WTC11 (cell line): ENCODE measurements around the gene SLC2A10. TPM values are rescaled to one million over a fixed set of nuclear protein-coding genes. Genes with fewer than 3 reads are reported as not detected.

ENCODE experiments used
- ATAC-seq: fragments of 200-7000 bp; cut with Tn5 transposase; 2 replicates; pipeline ENCODE4 v1.10.0; 2021; ENCODE audit warnings: mild to moderate bottlenecking, moderate library complexity
- Bru-seq: library from RNA; stranded (reverse); fragments of 400-500 nt; gene quantifications from one replicate; lab custom pipeline; 2021; lab: Mats Ljungman, UMichigan
- CTCF ChIA-PET: fragments of 300-600 bp; sonication (Branson Sonifier 250); formaldehyde crosslinking; loops from one replicate; lab custom pipeline; 2021; ENCODE audit warnings: antibody characterized with exemption; lab: Charles Lee
- POLR2A ChIA-PET: fragments of 350-600 bp; sonication (Branson Sonifier 250); formaldehyde crosslinking; loops from one replicate; lab custom pipeline; 2021; ENCODE audit warnings: antibody characterized with exemption; lab: Charles Lee
- DNase-seq: peaks from one replicate; pipeline ENCODE4 v3.0.0; 2021; ENCODE audit warnings: low spot score
- H3K27ac Mint-ChIP-seq: 2 replicates; pipeline ENCODE4 v1.8.0; 2021; ENCODE audit warnings: mixed read lengths
- H3K27me3 Mint-ChIP-seq: 2 replicates; pipeline ENCODE4 v1.8.0; 2021; ENCODE audit warnings: low read depth, mild to moderate bottlenecking, moderate library complexity, mixed read lengths
- H3K36me3 Mint-ChIP-seq: 2 replicates; pipeline ENCODE4 v1.8.0; 2021; ENCODE audit warnings: mixed read lengths
- H3K4me1 Mint-ChIP-seq: 2 replicates; pipeline ENCODE4 v1.8.0; 2022; ENCODE audit warnings: mixed read lengths
- H3K4me3 Mint-ChIP-seq: 2 replicates; pipeline ENCODE4 v1.8.0; 2021; ENCODE audit warnings: mild to moderate bottlenecking, moderate library complexity, mixed read lengths
- H3K9me3 Mint-ChIP-seq: 2 replicates; pipeline ENCODE4 v1.8.0; 2021; ENCODE audit warnings: mixed read lengths
- CBFB ChIP-seq: sonication (generic); formaldehyde crosslinking; IDR thresholded peaks from 2 replicates; pipeline ENCODE4 v1.8.1; 2022; ENCODE audit warnings: mild to moderate bottlenecking, low read depth, missing genetic modification reagents
- ELF4 ChIP-seq: sonication (generic); formaldehyde crosslinking; IDR thresholded peaks from 2 replicates; pipeline ENCODE4 v1.8.1; 2022; ENCODE audit warnings: low read depth, mild to moderate bottlenecking, moderate library complexity, missing genetic modification reagents
- ETV6 ChIP-seq: sonication (generic); formaldehyde crosslinking; IDR thresholded peaks from 2 replicates; pipeline ENCODE4 v1.8.1; 2022; ENCODE audit warnings: mild to moderate bottlenecking, missing genetic modification reagents
- FOXK1 ChIP-seq: sonication (generic); formaldehyde crosslinking; IDR thresholded peaks from 2 replicates; pipeline ENCODE4 v1.8.0; 2022; ENCODE audit warnings: mild to moderate bottlenecking, moderate library complexity, missing genetic modification reagents
- FOXP1 ChIP-seq: sonication (generic); formaldehyde crosslinking; IDR thresholded peaks from 2 replicates; pipeline ENCODE4 v1.8.0; 2022; ENCODE audit warnings: missing genetic modification reagents, mild to moderate bottlenecking, moderate library complexity, borderline replicate concordance
- GABPB1 ChIP-seq: sonication (generic); formaldehyde crosslinking; IDR thresholded peaks from 2 replicates; pipeline ENCODE4 v1.8.1; 2023; ENCODE audit warnings: mild to moderate bottlenecking, missing genetic modification reagents
- GTF2I ChIP-seq: fragments of 250-450 bp; sonication (Bioruptor Pico); conservative IDR thresholded peaks from 2 replicates; pipeline ENCODE4 v1.4.0; 2021; ENCODE audit warnings: mild to moderate bottlenecking
- JAZF1 ChIP-seq: fragments of 250-450 bp; sonication (Bioruptor Pico); IDR thresholded peaks from 2 replicates; pipeline ENCODE4 v1.9.0; 2021; ENCODE audit warnings: moderate library complexity, mild to moderate bottlenecking, inconsistent platforms
- JUN ChIP-seq: sonication (generic); formaldehyde crosslinking; IDR thresholded peaks from 2 replicates; pipeline ENCODE4 v1.8.0; 2023; ENCODE audit warnings: mild to moderate bottlenecking, missing genetic modification reagents
- MYBL2 ChIP-seq: sonication (generic); formaldehyde crosslinking; IDR thresholded peaks from 2 replicates; pipeline ENCODE4 v1.8.1; 2023; ENCODE audit warnings: mild to moderate bottlenecking, moderate library complexity, missing genetic modification reagents
- NFYB ChIP-seq: sonication (generic); formaldehyde crosslinking; conservative IDR thresholded peaks from 2 replicates; pipeline ENCODE4 v1.8.0; 2022; ENCODE audit warnings: low read depth, missing genetic modification reagents
- RELA ChIP-seq: sonication (generic); formaldehyde crosslinking; IDR thresholded peaks from 2 replicates; pipeline ENCODE4 v1.8.1; 2022; ENCODE audit warnings: missing genetic modification reagents, mild to moderate bottlenecking, borderline replicate concordance
- SOX15 ChIP-seq: fragments of 250-450 bp; sonication (Bioruptor Pico); IDR thresholded peaks from 2 replicates; pipeline ENCODE4 v1.9.0; 2021; ENCODE audit warnings: mild to moderate bottlenecking
- SP1 ChIP-seq: sonication (generic); formaldehyde crosslinking; conservative IDR thresholded peaks from 2 replicates; pipeline ENCODE4 v1.8.1; 2022; ENCODE audit warnings: missing genetic modification reagents
- TP53 ChIP-seq: sonication (generic); formaldehyde crosslinking; IDR thresholded peaks from 2 replicates; pipeline ENCODE4 v1.8.1; 2023; ENCODE audit warnings: mild to moderate bottlenecking, missing genetic modification reagents
- ZNF121 ChIP-seq: sonication (generic); formaldehyde crosslinking; IDR thresholded peaks from 2 replicates; pipeline ENCODE4 v1.8.0; 2023; ENCODE audit warnings: missing genetic modification reagents
- ZNF416 ChIP-seq: fragments of 250-450 bp; sonication (Bioruptor Pico); IDR thresholded peaks from 2 replicates; pipeline ENCODE4 v1.9.0; 2021; ENCODE audit warnings: mild to moderate bottlenecking, inconsistent platforms
- long read RNA-seq, 3 experiments: library from RNA in 1 of 3; library from capped mRNA in 1 of 3; library from polyadenylated mRNA in 1 of 3; unstranded in 2 of 3; stranded (forward) in 1 of 3; transcript quantifications; one replicate each; pipeline ENCODE4 v2.0.0, GENCODE V29; 2021
- total RNA-seq: library from RNA; stranded (reverse); gene quantifications from 3 replicates; pipeline ENCODE4 v1.2.3, GENCODE V29; 2021
- TF ChIP-seq, protein P1 (sequence below): sonication (generic); formaldehyde crosslinking; IDR thresholded peaks from 2 replicates; pipeline ENCODE4 v1.8.1; 2023; ENCODE audit warnings: mild to moderate bottlenecking, moderate library complexity, missing genetic modification reagents
- TF ChIP-seq, protein P2 (sequence below): sonication (generic); formaldehyde crosslinking; IDR thresholded peaks from 2 replicates; pipeline ENCODE4 v1.8.0; 2023; ENCODE audit warnings: missing genetic modification reagents, mild to moderate bottlenecking, borderline replicate concordance
- TF ChIP-seq, protein P3 (sequence below): sonication (generic); formaldehyde crosslinking; IDR thresholded peaks from 2 replicates; pipeline ENCODE4 v1.8.1; 2022; ENCODE audit warnings: mild to moderate bottlenecking, moderate library complexity, missing genetic modification reagents
- TF ChIP-seq, protein P4 (sequence below): fragments of 250-450 bp; sonication (Bioruptor Pico); IDR thresholded peaks from 2 replicates; pipeline ENCODE4 v1.9.0; 2021; ENCODE audit warnings: moderate library complexity, mild to moderate bottlenecking, inconsistent platforms, borderline replicate concordance
- TF ChIP-seq, protein P5 (sequence below): sonication (generic); formaldehyde crosslinking; IDR thresholded peaks from 2 replicates; pipeline ENCODE4 v1.8.1; 2023; ENCODE audit warnings: mild to moderate bottlenecking, missing genetic modification reagents
- TF ChIP-seq, protein P6 (sequence below): sonication (generic); formaldehyde crosslinking; IDR thresholded peaks from 2 replicates; pipeline ENCODE4 v1.8.0; 2022; ENCODE audit warnings: mild to moderate bottlenecking, missing genetic modification reagents
- TF ChIP-seq, protein P7 (sequence below): sonication (generic); formaldehyde crosslinking; IDR thresholded peaks from 2 replicates; pipeline ENCODE4 v1.8.1; 2022; ENCODE audit warnings: low read depth, mild to moderate bottlenecking, moderate library complexity, missing genetic modification reagents, borderline replicate concordance

The SLC2A10 gene
- total RNA-seq, result 8.0 to 12.0 TPM (median 10.8 TPM) in 3 replicates
- Bru-seq, nascent RNA, result percentile 67 among the genes with signal in this experiment
- long read RNA-seq, experiment 1, full-length matches to known transcripts, result 38 of 57 reads
- long read RNA-seq, experiment 1, partial matches to known transcripts, result 7 of 57 reads
- long read RNA-seq, experiment 1, other reads (novel, unspliced or antisense), result 12 of 57 reads
- long read RNA-seq, experiment 2, full-length matches to known transcripts, result 1 of 9 reads
- long read RNA-seq, experiment 2, partial matches to known transcripts, result 0 of 9 reads
- long read RNA-seq, experiment 2, other reads (novel, unspliced or antisense), result 8 of 9 reads
- long read RNA-seq, experiment 3, result 0 reads

DNA sequence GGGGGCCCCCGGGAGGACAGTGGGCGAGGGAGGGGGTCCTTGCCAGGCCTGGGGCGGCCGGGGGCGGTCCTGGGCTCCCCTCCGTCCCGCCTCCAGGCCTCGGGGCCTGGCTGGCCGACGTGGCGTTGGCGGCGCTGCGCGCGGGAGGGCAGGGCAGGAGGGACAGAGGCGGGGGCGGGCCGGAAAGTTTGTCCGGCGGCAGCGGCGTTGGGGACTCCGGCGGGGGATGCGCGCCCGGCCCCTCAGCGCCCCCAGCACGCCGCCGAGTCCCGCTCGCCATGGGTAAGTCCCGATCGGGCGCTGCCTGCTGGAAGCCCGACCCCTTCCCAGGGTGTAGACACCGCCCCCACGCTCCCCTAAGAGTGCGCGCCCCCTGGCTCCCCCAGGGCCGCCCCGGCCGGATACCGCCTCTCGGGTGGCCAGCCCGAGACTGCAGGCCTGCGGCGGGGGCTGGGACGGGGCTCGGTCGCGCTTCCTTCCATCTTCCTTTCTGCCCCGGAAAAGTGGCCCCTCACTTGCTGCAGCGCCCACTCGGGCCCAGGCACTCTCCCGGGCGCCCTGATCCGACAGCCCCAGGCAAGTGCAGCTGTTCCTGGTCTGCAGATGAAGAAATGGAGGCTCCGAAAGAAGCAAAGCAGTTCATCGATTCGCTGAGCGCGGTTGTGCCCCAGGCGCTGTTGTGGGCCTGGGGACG, at the start of gene SLC2A10:
TSS of gene SLC2A10 (plus strand) at position 191 of the 694 bp plus-strand sequence. CDS start at position 279, 88 bp downstream.
- Mint-ChIP-seq H3K27ac (peak within 1 kb of the TSS; percentile 66), H3K4me1 (peaks cover 33% of the 10 kb centered on the region), H3K36me3 (peaks cover 14% of the 10 kb centered on the region), H3K9me3 (peaks cover 27% of the 10 kb centered on the region), H3K4me3 (peak within 1 kb of the TSS; percentile 82), H3K27me3 (peaks cover 8% of the 10 kb centered on the region)
- ATAC-seq (peak; percentile 72), DNase-seq (peak; percentile 66)
- TF ChIP-seq ZNF121 (CRISPR knock-in tag) (no peak), MYBL2 (CRISPR knock-in tag) (peak; percentile 75; the same call in 1 of the 2 replicates), FOXP1 (CRISPR knock-in tag) (peak; percentile 74; the same call in 1 of the 2 replicates), RELA (0 out of 2 replicates have a peak, but pooled peaks have one; percentile 46), GABPB1 (CRISPR knock-in tag) (peak; percentile 16; the same call in 1 of the 2 replicates), SOX15 (CRISPR knock-in tag) (no peak), ELF4 (CRISPR knock-in tag) (no peak), GTF2I (no peak), ETV6 (CRISPR knock-in tag) (peak; percentile 70), SP1 (CRISPR knock-in tag) (peak; percentile 46; the same call in 1 of the 2 replicates), CBFB (0 out of 2 replicates have a peak, but pooled peaks have one; percentile 56), FOXK1 (no peak; the same call in 1 of the 2 replicates), ZNF416 (no peak), TP53 (CRISPR knock-in tag) (peak; percentile 52; the same call in 1 of the 2 replicates), JUN (CRISPR knock-in tag) (0 out of 2 replicates have a peak, but pooled peaks have one; percentile 38), JAZF1 (no peak), NFYB (CRISPR knock-in tag) (0 out of 2 replicates have a peak, but pooled peaks have one; percentile 10)
- TF ChIP-seq, protein P1, sequence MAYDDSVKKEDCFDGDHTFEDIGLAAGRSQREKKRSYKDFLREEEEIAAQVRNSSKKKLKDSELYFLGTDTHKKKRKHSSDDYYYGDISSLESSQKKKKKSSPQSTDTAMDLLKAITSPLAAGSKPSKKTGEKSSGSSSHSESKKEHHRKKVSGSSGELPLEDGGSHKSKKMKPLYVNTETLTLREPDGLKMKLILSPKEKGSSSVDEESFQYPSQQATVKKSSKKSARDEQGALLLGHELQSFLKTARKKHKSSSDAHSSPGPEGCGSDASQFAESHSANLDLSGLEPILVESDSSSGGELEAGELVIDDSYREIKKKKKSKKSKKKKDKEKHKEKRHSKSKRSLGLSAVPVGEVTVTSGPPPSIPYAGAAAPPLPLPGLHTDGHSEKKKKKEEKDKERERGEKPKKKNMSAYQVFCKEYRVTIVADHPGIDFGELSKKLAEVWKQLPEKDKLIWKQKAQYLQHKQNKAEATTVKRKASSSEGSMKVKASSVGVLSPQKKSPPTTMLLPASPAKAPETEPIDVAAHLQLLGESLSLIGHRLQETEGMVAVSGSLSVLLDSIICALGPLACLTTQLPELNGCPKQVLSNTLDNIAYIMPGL (CRISPR knock-in tag), result peak; percentile 53; the same call in 1 of the 2 replicates
- TF ChIP-seq, protein P2, sequence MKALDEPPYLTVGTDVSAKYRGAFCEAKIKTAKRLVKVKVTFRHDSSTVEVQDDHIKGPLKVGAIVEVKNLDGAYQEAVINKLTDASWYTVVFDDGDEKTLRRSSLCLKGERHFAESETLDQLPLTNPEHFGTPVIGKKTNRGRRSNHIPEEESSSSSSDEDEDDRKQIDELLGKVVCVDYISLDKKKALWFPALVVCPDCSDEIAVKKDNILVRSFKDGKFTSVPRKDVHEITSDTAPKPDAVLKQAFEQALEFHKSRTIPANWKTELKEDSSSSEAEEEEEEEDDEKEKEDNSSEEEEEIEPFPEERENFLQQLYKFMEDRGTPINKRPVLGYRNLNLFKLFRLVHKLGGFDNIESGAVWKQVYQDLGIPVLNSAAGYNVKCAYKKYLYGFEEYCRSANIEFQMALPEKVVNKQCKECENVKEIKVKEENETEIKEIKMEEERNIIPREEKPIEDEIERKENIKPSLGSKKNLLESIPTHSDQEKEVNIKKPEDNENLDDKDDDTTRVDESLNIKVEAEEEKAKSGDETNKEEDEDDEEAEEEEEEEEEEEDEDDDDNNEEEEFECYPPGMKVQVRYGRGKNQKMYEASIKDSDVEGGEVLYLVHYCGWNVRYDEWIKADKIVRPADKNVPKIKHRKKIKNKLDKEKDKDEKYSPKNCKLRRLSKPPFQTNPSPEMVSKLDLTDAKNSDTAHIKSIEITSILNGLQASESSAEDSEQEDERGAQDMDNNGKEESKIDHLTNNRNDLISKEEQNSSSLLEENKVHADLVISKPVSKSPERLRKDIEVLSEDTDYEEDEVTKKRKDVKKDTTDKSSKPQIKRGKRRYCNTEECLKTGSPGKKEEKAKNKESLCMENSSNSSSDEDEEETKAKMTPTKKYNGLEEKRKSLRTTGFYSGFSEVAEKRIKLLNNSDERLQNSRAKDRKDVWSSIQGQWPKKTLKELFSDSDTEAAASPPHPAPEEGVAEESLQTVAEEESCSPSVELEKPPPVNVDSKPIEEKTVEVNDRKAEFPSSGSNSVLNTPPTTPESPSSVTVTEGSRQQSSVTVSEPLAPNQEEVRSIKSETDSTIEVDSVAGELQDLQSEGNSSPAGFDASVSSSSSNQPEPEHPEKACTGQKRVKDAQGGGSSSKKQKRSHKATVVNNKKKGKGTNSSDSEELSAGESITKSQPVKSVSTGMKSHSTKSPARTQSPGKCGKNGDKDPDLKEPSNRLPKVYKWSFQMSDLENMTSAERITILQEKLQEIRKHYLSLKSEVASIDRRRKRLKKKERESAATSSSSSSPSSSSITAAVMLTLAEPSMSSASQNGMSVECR (CRISPR knock-in tag), result 0 out of 2 replicates have a peak, but pooled peaks have one; percentile 11
- TF ChIP-seq, protein P3, sequence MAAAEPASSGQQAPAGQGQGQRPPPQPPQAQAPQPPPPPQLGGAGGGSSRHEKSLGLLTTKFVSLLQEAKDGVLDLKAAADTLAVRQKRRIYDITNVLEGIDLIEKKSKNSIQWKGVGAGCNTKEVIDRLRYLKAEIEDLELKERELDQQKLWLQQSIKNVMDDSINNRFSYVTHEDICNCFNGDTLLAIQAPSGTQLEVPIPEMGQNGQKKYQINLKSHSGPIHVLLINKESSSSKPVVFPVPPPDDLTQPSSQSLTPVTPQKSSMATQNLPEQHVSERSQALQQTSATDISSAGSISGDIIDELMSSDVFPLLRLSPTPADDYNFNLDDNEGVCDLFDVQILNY (CRISPR knock-in tag), result no peak
- TF ChIP-seq, protein P4, sequence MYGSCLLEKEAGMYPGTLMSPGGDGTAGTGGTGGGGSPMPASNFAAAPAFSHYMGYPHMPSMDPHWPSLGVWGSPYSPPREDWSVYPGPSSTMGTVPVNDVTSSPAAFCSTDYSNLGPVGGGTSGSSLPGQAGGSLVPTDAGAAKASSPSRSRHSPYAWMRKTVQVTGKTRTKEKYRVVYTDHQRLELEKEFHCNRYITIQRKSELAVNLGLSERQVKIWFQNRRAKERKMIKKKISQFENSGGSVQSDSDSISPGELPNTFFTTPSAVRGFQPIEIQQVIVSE (CRISPR knock-in tag), result no peak
- TF ChIP-seq, protein P5, sequence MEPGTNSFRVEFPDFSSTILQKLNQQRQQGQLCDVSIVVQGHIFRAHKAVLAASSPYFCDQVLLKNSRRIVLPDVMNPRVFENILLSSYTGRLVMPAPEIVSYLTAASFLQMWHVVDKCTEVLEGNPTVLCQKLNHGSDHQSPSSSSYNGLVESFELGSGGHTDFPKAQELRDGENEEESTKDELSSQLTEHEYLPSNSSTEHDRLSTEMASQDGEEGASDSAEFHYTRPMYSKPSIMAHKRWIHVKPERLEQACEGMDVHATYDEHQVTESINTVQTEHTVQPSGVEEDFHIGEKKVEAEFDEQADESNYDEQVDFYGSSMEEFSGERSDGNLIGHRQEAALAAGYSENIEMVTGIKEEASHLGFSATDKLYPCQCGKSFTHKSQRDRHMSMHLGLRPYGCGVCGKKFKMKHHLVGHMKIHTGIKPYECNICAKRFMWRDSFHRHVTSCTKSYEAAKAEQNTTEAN (CRISPR knock-in tag), result peak; percentile 57; the same call in 1 of the 2 replicates
- TF ChIP-seq, protein P6, sequence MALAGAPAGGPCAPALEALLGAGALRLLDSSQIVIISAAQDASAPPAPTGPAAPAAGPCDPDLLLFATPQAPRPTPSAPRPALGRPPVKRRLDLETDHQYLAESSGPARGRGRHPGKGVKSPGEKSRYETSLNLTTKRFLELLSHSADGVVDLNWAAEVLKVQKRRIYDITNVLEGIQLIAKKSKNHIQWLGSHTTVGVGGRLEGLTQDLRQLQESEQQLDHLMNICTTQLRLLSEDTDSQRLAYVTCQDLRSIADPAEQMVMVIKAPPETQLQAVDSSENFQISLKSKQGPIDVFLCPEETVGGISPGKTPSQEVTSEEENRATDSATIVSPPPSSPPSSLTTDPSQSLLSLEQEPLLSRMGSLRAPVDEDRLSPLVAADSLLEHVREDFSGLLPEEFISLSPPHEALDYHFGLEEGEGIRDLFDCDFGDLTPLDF (CRISPR knock-in tag), result no peak
- TF ChIP-seq, protein P7, sequence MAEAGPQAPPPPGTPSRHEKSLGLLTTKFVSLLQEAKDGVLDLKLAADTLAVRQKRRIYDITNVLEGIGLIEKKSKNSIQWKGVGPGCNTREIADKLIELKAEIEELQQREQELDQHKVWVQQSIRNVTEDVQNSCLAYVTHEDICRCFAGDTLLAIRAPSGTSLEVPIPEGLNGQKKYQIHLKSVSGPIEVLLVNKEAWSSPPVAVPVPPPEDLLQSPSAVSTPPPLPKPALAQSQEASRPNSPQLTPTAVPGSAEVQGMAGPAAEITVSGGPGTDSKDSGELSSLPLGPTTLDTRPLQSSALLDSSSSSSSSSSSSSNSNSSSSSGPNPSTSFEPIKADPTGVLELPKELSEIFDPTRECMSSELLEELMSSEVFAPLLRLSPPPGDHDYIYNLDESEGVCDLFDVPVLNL (CRISPR knock-in tag), result peak; percentile 45; the same call in 1 of the 2 replicates
- POLR2A ChIA-PET, result no interaction called here
- CTCF ChIA-PET, result interaction anchor here (0.6 kb wide), 1 partner anchor 147 kb away, joined by 3 read pairs; no protein-coding TSS in a partner anchor
